NCI-H1105 (cell line): ENCODE data around the gene PNMA6A.
"Not testable (repeated sequence)": the region's sequence is repeated elsewhere in the genome, so short reads cannot be mapped to it uniquely, and the experiment has no call there.

Experiments
- DNase-seq: peaks from one replicate; lab custom pipeline; 2025; lab: John Stamatoyannopoulos, UW

The PNMA6A gene

GRCh38 chrX:153075366-153075765 lies 3.1 kb downstream of the PNMA6A start:
- no peak for DNase-seq

- not testable (repeated sequence) for DNase-seq
These were observed 5.3 kb downstream of the PNMA6A start for GRCh38 chrX:153077437-153078135.

- DNase-seq, result peak; percentile 23
These were observed 11.1 kb downstream of the PNMA6A start for GRCh38 chrX:153083238-153083923.

DNA sequence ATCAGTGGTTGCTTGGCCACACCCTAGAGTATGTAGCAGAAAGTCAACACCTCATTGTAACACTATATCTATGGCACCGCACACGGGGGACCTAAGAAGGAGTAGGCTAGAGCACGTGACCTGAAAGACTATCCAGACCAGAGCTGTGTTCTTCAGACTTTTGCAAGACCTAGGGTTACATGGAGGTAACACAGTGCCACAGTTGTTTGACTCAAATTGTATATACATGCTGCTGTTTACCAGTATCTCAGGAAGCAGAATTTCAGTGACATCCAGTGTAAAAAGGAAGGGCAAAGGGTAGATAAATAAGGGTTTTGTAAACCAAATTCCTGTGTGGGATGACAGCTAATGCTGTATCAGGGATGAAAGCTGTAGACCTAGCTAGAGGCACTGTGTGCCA lies 30.2 kb downstream of the PNMA6A start:
- DNase-seq, result no peak

DNA sequence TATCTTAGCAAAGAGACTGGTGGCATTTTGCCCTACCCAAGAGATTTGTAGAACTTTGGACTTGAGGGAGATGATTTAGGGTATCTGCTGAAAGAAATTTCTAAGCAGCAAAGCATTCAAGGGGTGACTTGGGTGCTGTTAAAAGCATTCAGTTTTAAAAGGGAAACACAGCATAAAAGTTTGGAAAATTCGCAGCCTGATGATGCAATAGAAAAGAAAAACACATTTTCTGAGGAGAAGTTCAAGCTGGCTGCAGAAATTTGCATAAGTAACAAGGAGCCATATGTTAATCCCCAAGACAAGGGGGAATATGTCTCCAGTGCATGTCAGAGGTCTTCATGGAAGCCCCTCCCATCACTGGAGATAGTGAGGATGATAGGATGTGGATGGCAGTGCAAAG lies 32.7 kb downstream of the PNMA6A start:
- DNase-seq, result not testable (repeated sequence)

DNA sequence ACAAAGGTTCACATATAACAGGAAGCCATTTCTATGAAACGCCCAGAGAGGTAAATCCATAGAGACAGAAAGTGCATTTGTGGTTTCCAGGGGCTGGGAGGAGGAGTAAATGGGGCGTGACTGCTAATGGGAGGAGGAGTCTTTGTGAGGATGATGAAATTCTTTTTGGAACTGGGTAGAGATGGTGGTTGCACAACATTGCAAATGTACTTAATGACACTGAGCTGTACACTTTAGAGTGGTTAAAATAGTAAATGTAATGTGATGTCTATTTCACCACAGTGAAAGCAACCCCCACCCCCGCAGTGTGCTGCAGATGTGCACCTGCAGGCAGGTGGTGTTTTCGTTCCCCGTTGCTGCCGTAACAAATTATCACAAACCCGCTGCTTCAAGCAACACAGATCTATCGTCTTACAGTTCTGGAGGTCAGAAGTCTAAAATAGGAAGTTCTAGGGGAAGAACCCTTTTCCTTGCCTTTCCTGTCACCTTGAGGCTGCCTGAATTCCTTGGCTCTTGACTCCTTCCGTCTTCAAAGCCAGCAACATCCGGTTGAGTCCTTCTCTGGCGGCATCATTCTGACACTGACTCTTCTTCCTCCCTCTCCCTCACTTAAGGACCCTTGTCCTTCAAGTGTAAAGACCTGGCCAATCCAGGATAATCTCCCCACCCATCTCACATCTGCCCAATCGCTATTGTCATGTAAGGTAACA lies 34.0 kb downstream of the PNMA6A start:
- DNase-seq, result not testable (repeated sequence)

DNA sequence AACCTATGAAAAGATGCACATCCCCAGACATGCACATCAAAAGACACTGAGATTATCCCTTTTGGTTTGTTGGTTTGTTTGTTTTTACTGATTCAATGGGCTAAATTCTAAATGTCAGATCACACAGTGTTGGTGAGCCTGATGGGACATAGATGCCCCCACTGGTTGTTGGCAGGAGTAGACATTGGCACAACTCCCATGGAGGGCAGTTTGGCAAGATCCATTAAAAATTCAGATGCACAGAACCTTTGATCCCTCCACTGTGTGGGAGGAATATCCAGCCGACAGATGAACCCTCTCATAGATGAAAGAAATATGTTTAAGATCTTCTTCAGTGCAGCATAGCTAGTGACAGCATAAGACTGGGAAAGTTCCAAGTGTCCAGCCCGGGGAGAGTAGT lies 38.5 kb downstream of the PNMA6A start:
- not testable (repeated sequence) for DNase-seq

- not testable (repeated sequence) for DNase-seq
These were observed 41.6 kb downstream of the PNMA6A start for GRCh38 chrX:153113851-153114250.

- DNase-seq, result not testable (repeated sequence)
These were observed 45.5 kb downstream of the PNMA6A start for GRCh38 chrX:153117754-153118153.

- not testable (repeated sequence) for DNase-seq
These were observed 48.0 kb downstream of the PNMA6A start for GRCh38 chrX:153120230-153120629.

DNA sequence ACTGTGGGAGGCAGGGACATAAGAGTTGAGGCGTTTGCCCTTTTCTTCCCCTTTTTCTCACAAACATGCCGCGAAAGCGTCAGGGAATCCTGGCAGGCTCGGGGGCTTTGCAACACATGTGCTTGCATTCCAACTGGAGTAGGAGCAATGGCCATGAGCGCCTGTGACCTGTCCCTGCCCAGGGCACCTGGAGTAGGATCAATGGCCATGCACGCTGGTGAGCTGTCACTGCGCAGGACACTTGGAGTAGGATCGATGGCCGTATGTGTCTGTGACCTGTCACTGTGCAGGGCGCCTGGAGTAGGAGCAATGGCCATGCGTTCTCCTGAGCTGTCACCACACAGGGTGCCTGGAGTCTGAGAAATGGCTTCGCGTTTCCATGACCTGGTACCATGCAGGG lies 51.2 kb downstream of the PNMA6A start:
- not testable (repeated sequence) for DNase-seq
